SU-DHL-6 (cell line): ENCODE data around the gene CSF1.

Source experiments
- CTCF ChIP-seq: fragments of 200-600 bp; sonication (generic); IDR thresholded peaks from one replicate; pipeline ENCODE4 v1.5.1; 2017; ENCODE audit warnings: antibody characterized with exemption, mild to moderate bottlenecking, low read length, moderate library complexity; ENCODE audit not compliant: insufficient read depth, poor library complexity, severe bottlenecking
- EZH2phosphoT487 ChIP-seq: fragments of 200-600 bp; sonication (generic), shearing (Covaris generic); conservative IDR thresholded peaks from 2 replicates; pipeline ENCODE4 v1.6.1; 2018; ENCODE audit warnings: mild to moderate bottlenecking, antibody characterized with exemption, low read length, moderate library complexity, mixed read lengths

GRCh38 chr1:109914587-109915240, 4.1 kb downstream of the CSF1 start:
- TF ChIP-seq CTCF, result no peak
- no peak for TF ChIP-seq EZH2phosphoT487
